Fibroblast of lung (primary cell): ENCODE data around the gene UBL7.

Experiments used
- CTCF ChIP-seq, 2 donors: IDR thresholded peaks in 1 of 2; conservative IDR thresholded peaks in 1 of 2; 1 replicate in 1 of 2; 2 replicates in 1 of 2; pipeline ENCODE4 v1.5.1; 2011 to 2012; ENCODE audit warnings: low read length in 2 of 2, control low read depth in 1 of 2, inconsistent platforms in 1 of 2, low read depth in 1 of 2, mild to moderate bottlenecking in 1 of 2
- EZH2 ChIP-seq: IDR thresholded peaks from 2 replicates; pipeline ENCODE4 v1.5.1; 2012; ENCODE audit warnings: low read length, control low read depth, mild to moderate bottlenecking; ENCODE audit errors: missing control alignments

- no peak for TF ChIP-seq CTCF (conservative IDR thresholded peaks at IDR 0.05 in 1 of 2, IDR thresholded peaks at IDR 0.05 in 1 of 2; ENCODE audit: low read depth in 1 of 2, low read length in 2 of 2)
- no peak for TF ChIP-seq EZH2
Measured at GRCh38 chr15:74400915-74401757, 59.8 kb downstream of the UBL7 start.
